Dermis microvascular lymphatic vessel endothelial cell (primary cell): ENCODE measurements around the gene LCE1F. TPM values are rescaled to one million over a fixed set of nuclear protein-coding genes. Genes with fewer than 3 reads are reported as not detected.

Experiments
- DNase-seq, 2 donors: peaks; one replicate each; pipeline versions ENCODE4 v3.0.0 to v3.0.0-alpha.2; 2010; ENCODE audit warnings: low read depth in 2 of 2
- total RNA-seq: library from RNA; depleted of rRNA; stranded (reverse); fragments of >200 nt; gene quantifications from 2 replicates; pipeline ENCODE4 v1.2.1, GENCODE V29; 2014

The LCE1F gene
- total RNA-seq, 1 donor from 2014 or later = not detected

- DNase-seq = no peak
These were observed 1.4 kb downstream of the LCE1F start for GRCh38 chr1:152776361-152776760.

GRCh38 chr1:152777510-152778137, 2.7 kb downstream of the LCE1F start:
- no peak for DNase-seq

- DNase-seq = no peak
These were observed 8.2 kb downstream of the LCE1F start for GRCh38 chr1:152783095-152783494.

GRCh38 chr1:152786077-152786476, 11.1 kb downstream of the LCE1F start, which contains the start of gene LCE1E:
TSS of gene LCE1E (plus strand) at chr1:152786257. CDS start at chr1:152787300, 1,043 bp downstream.
- no peak for DNase-seq

GRCh38 chr1:152795686-152796085, 20.7 kb downstream of the LCE1F start:
- DNase-seq = no peak

- DNase-seq = no peak
These were observed 21.5 kb downstream of the LCE1F start, which contains the start of gene LCE1D for GRCh38 chr1:152796421-152796820. TSS of gene LCE1D (plus strand) at chr1:152796721. CDS start at chr1:152797795, 1,074 bp downstream.

GRCh38 chr1:152801333-152801732, 26.4 kb downstream of the LCE1F start:
- no peak for DNase-seq

GRCh38 chr1:152806576-152806975, 31.6 kb downstream of the LCE1F start, which contains the start of gene LCE1C:
TSS of gene LCE1C (minus strand) at chr1:152806651. CDS start at chr1:152805478, 1,173 bp downstream.
- no peak for DNase-seq

- DNase-seq = no peak
These were observed 36.1 kb downstream of the LCE1F start for GRCh38 chr1:152811050-152811449.

GRCh38 chr1:152811671-152812070, 36.7 kb downstream of the LCE1F start, which contains the start of gene LCE1B:
TSS of gene LCE1B (plus strand) at chr1:152811971. CDS start at chr1:152812447, 476 bp downstream.
- no peak for DNase-seq

GRCh38 chr1:152817309-152817708, 42.4 kb downstream of the LCE1F start:
- DNase-seq = no peak

GRCh38 chr1:152823294-152823693, 48.4 kb downstream of the LCE1F start:
- DNase-seq = no peak

GRCh38 chr1:152824964-152825363, 50.0 kb downstream of the LCE1F start:
- no peak for DNase-seq

Other genes with a start within 250 kb of the LCE1F start
- gene LCE3E, start 208.4 kb upstream of the LCE1F start, total RNA-seq = not detected in 2 replicates
- gene LCE3D, start 194.6 kb upstream of the LCE1F start, total RNA-seq = not detected in 2 replicates
- gene LCE3C, start 174.9 kb upstream of the LCE1F start, total RNA-seq = not detected in 2 replicates
- gene LCE3B, start 161.3 kb upstream of the LCE1F start, total RNA-seq = not detected in 2 replicates
- not detected in 2 replicates for gene LCE3A, start 152.0 kb upstream of the LCE1F start, total RNA-seq
- not detected in 2 replicates for gene LCE2D, start 111.8 kb upstream of the LCE1F start, total RNA-seq
- gene LCE2C, start 99.9 kb upstream of the LCE1F start, total RNA-seq = not detected in 2 replicates
- not detected in 2 replicates for gene LCE2B, start 89.0 kb upstream of the LCE1F start, total RNA-seq
- gene LCE2A, start 76.8 kb upstream of the LCE1F start, total RNA-seq = not detected in 2 replicates
- not detected in 2 replicates for gene LCE4A, start 67.0 kb upstream of the LCE1F start, total RNA-seq
- gene KPRP, start 17.1 kb upstream of the LCE1F start, total RNA-seq = not detected in 2 replicates
- gene LCE1E, start 11.1 kb downstream of the LCE1F start, total RNA-seq = not detected in 2 replicates
- not detected in 2 replicates for gene LCE1D, start 21.6 kb downstream of the LCE1F start, total RNA-seq
- not detected in 2 replicates for gene LCE1C, start 31.5 kb downstream of the LCE1F start, total RNA-seq
- not detected in 2 replicates for gene LCE1B, start 36.8 kb downstream of the LCE1F start, total RNA-seq
- gene LCE1A, start 52.3 kb downstream of the LCE1F start, total RNA-seq = not detected in 2 replicates
- not detected in 2 replicates for gene LCE6A, start 67.7 kb downstream of the LCE1F start, total RNA-seq
- not detected in 2 replicates for gene LCE7A, start 84.9 kb downstream of the LCE1F start, total RNA-seq
- not detected in 2 replicates for gene SMCP, start 103.2 kb downstream of the LCE1F start, total RNA-seq
- gene IVL, start 133.4 kb downstream of the LCE1F start, total RNA-seq = not detected in 2 replicates
- gene SPRR5, start 172.1 kb downstream of the LCE1F start, total RNA-seq = not detected in 2 replicates
- gene SPRR4, start 195.5 kb downstream of the LCE1F start, total RNA-seq = not detected in 2 replicates
- gene SPRR1A, start 208.9 kb downstream of the LCE1F start, total RNA-seq = not detected in 2 replicates
- not detected in 2 replicates for gene SPRR3, start 226.6 kb downstream of the LCE1F start, total RNA-seq